Vagina (tissue), 2 donors: Measurements from ENCODE around the gene CNMD. TPM values are rescaled to one million over a fixed set of nuclear protein-coding genes. Genes with fewer than 3 reads are reported as not detected.
A peak's percentile ranks its signal among the peaks of the same experiment; 100 is the strongest.

ENCODE experiments used
- DNase-seq, 2 donors: peaks; one replicate each; pipeline ENCODE4 v3.0.0-alpha.2; 2017; ENCODE audit errors: extremely low spot score in 2 of 2
- H3K27ac ChIP-seq: fragments of 200-600 bp; sonication (generic); one replicate; pipeline ENCODE4 v1.5.1; 2019
- H3K27me3 ChIP-seq: fragments of 200-600 bp; sonication (generic); one replicate; pipeline ENCODE4 v1.5.1; 2019
- H3K36me3 ChIP-seq, 2 donors: fragments of 200-600 bp; sonication (generic); one replicate each; pipeline ENCODE4 v1.5.1; 2017 to 2019
- H3K4me1 ChIP-seq: fragments of 200-600 bp; sonication (generic); one replicate; pipeline ENCODE4 v1.5.1; 2019
- H3K4me3 ChIP-seq, 2 donors: fragments of 200-600 bp; sonication (generic); 1 replicate in 1 of 2; 2 replicates in 1 of 2; pipeline ENCODE4 v1.5.1; 2016 to 2019
- H3K9me3 ChIP-seq: fragments of 200-600 bp; sonication (generic); one replicate; pipeline ENCODE4 v1.5.1; 2019
- POLR2A ChIP-seq, 2 donors: fragments of 450-650 bp; IDR thresholded peaks; one replicate each; pipeline ENCODE4 v1.6.1; 2017; ENCODE audit warnings: antibody characterized with exemption in 2 of 2, mild to moderate bottlenecking in 2 of 2, moderate library complexity in 2 of 2
- POLR2AphosphoS5 ChIP-seq, 2 donors: sonication (generic); formaldehyde crosslinking; IDR thresholded peaks; one replicate each; pipeline ENCODE4 v1.9.0; 2017; ENCODE audit warnings: antibody characterized with exemption in 2 of 2, mild to moderate bottlenecking in 2 of 2, low read depth in 1 of 2; ENCODE audit not compliant: insufficient read depth in 1 of 2
- intact Hi-C: fragments of 100-400 bp; cut with DNase I; formaldehyde crosslinking; loops from one replicate; pipeline ENCODE4 v1.15.1; 2023
- total RNA-seq: library from RNA; depleted of rRNA; stranded (reverse); fragments of >200 nt; gene quantifications from one replicate; pipeline ENCODE4 v1.2.3, GENCODE V29; 2016
- TF ChIP-seq, protein P1 (sequence below), 3 experiments: fragments of 450-650 bp in 2 of 3; fragments of 200-600 bp in 1 of 3; sonication (generic) in 1 of 3; IDR thresholded peaks; one replicate each; pipeline ENCODE4 v1.5.1; 2017 to 2019; ENCODE audit warnings: antibody characterized with exemption in 3 of 3, mild to moderate bottlenecking in 2 of 3, moderate library complexity in 2 of 3

CNMD gene
- total RNA-seq, 1 donor from 2014 or later = not detected

- H3K27me3 ChIP-seq = no peaks in the 10 kb centered on the region
- no peak overlapping the region for H3K4me3 ChIP-seq
- H3K36me3 ChIP-seq = peaks cover 0 to 49% of the 10 kb centered on the region in 2 donors
- H3K4me1 ChIP-seq = no peaks in the 10 kb centered on the region
- intact Hi-C loops = loop anchor here (5.0 kb wide), 1 partner anchor 1946 kb away; no protein-coding TSS in a partner anchor
- no peak overlapping the region for H3K27ac ChIP-seq
- TF ChIP-seq POLR2A (IDR thresholded peaks at IDR 0.05) = no peak
- TF ChIP-seq, protein P1, sequence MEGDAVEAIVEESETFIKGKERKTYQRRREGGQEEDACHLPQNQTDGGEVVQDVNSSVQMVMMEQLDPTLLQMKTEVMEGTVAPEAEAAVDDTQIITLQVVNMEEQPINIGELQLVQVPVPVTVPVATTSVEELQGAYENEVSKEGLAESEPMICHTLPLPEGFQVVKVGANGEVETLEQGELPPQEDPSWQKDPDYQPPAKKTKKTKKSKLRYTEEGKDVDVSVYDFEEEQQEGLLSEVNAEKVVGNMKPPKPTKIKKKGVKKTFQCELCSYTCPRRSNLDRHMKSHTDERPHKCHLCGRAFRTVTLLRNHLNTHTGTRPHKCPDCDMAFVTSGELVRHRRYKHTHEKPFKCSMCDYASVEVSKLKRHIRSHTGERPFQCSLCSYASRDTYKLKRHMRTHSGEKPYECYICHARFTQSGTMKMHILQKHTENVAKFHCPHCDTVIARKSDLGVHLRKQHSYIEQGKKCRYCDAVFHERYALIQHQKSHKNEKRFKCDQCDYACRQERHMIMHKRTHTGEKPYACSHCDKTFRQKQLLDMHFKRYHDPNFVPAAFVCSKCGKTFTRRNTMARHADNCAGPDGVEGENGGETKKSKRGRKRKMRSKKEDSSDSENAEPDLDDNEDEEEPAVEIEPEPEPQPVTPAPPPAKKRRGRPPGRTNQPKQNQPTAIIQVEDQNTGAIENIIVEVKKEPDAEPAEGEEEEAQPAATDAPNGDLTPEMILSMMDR (IDR thresholded peaks at IDR 0.05) = no peak
- TF ChIP-seq POLR2AphosphoS5 (IDR thresholded peaks at IDR 0.05; ENCODE audit: insufficient read depth in 1 of 2, low read depth in 1 of 2) = no peak
- DNase-seq = no peak
- no peaks in the 10 kb centered on the region for H3K9me3 ChIP-seq
Observed at GRCh38 chr13:52677823-52678222, 61.8 kb downstream of the CNMD start.

GRCh38 chr13:52673465-52673864 lies 66.2 kb downstream of the CNMD start:
- no peaks in the 10 kb centered on the region for H3K27me3 ChIP-seq
- intact Hi-C loops = no loop called here
- H3K4me1 ChIP-seq = no peaks in the 10 kb centered on the region
- H3K9me3 ChIP-seq = no peaks in the 10 kb centered on the region
- H3K27ac ChIP-seq = no peak overlapping the region
- TF ChIP-seq, protein P1 (IDR thresholded peaks at IDR 0.05) = no peak
- no peak for TF ChIP-seq POLR2A (IDR thresholded peaks at IDR 0.05)
- TF ChIP-seq POLR2AphosphoS5 (IDR thresholded peaks at IDR 0.05; ENCODE audit: insufficient read depth in 1 of 2, low read depth in 1 of 2) = no peak
- peaks cover 0 to 18% of the 10 kb centered on the region in 2 donors for H3K36me3 ChIP-seq
- H3K4me3 ChIP-seq = no peak overlapping the region
- no peak for DNase-seq

GRCh38 chr13:52670726-52671125 lies 68.9 kb downstream of the CNMD start:
- intact Hi-C loops = no loop called here

DNA sequence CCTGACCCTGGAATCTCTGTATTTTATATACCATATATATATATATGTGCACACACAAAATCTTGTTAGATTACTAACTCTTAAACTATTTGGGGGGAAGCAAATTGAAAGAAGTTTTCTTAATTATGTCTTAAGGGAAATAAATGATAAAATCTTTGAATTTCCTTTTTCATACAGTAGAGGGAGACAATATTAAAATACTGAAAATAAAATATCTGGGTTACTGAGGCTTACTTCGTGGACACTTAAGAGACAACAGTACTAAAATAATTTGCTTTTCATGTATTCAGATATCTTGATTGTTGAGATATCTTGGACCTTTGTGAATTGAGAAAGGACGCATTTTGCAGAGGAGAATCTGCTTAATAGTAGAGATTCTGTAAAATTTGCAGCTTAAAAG lies 69.9 kb downstream of the CNMD start:
- no peak for TF ChIP-seq POLR2AphosphoS5 (IDR thresholded peaks at IDR 0.05; ENCODE audit: insufficient read depth in 1 of 2, low read depth in 1 of 2)
- TF ChIP-seq, protein P1 (IDR thresholded peaks at IDR 0.05) = no peak
- no peak for TF ChIP-seq POLR2A (IDR thresholded peaks at IDR 0.05)
- Histone ChIP-seq H3K36me3 (peaks cover 0 to 26% of the 10 kb centered on the region in 2 donors), H3K9me3 (no peaks in the 10 kb centered on the region), H3K4me3 (no peak overlapping the region), H3K4me1 (no peaks in the 10 kb centered on the region), H3K27ac (no peak overlapping the region), H3K27me3 (no peaks in the 10 kb centered on the region)
- DNase-seq = no peak
- intact Hi-C loops = no loop called here

More at GRCh38 chr13:52670726-52671125, 68.9 kb downstream of the CNMD start:
- H3K27ac ChIP-seq = no peak overlapping the region
- TF ChIP-seq POLR2AphosphoS5 (IDR thresholded peaks at IDR 0.05; ENCODE audit: insufficient read depth in 1 of 2, low read depth in 1 of 2) (no peak), POLR2A (IDR thresholded peaks at IDR 0.05) (no peak)
- TF ChIP-seq, protein P1 (IDR thresholded peaks at IDR 0.05) = no peak
- H3K4me1 ChIP-seq = no peaks in the 10 kb centered on the region
- no peaks in the 10 kb centered on the region for H3K9me3 ChIP-seq
- no peak overlapping the region for H3K4me3 ChIP-seq
- peaks cover 0 to 22% of the 10 kb centered on the region in 2 donors for H3K36me3 ChIP-seq
- no peak for DNase-seq
- H3K27me3 ChIP-seq = no peaks in the 10 kb centered on the region

GRCh38 chr13:52665325-52665724 lies 74.3 kb downstream of the CNMD start:
- no peaks in the 10 kb centered on the region for H3K9me3 ChIP-seq
- H3K27ac ChIP-seq = no peak overlapping the region
- no peaks in the 10 kb centered on the region for H3K4me1 ChIP-seq
- DNase-seq = no peak
- intact Hi-C loops = no loop called here
- H3K27me3 ChIP-seq = no peaks in the 10 kb centered on the region
- H3K4me3 ChIP-seq = no peak overlapping the region
- TF ChIP-seq POLR2AphosphoS5 (IDR thresholded peaks at IDR 0.05; ENCODE audit: insufficient read depth in 1 of 2, low read depth in 1 of 2) = no peak
- TF ChIP-seq, protein P1 (IDR thresholded peaks at IDR 0.05) = peak in 2 of 3 experiments; percentile 13 to 17
- peaks cover 0 to 62% of the 10 kb centered on the region in 2 donors for H3K36me3 ChIP-seq
